GM19467 (cell line): ENCODE results near the gene MRPL49.
"Not testable (repeated sequence)": the region's sequence is repeated elsewhere in the genome, so short reads cannot be mapped to it uniquely, and the experiment has no call there.

ENCODE experiments used
- ATAC-seq: cut with Tn5 transposase; IDR thresholded peaks from one replicate; pipeline ENCODE4 v1.9.1; 2021; ENCODE audit warnings: mild to moderate bottlenecking, moderate library complexity; ENCODE audit not compliant: unreplicated experiment

Gene MRPL49

GRCh38 chr11:65160643-65161042 is 38.5 kb downstream of the MRPL49 start:
- ATAC-seq = no peak

GRCh38 chr11:65163684-65164083 is 41.6 kb downstream of the MRPL49 start:
- ATAC-seq = no peak

- ATAC-seq = no peak
Observed at GRCh38 chr11:65165410-65166317, 43.5 kb downstream of the MRPL49 start.

GRCh38 chr11:65166893-65167292 is 44.8 kb downstream of the MRPL49 start:
- ATAC-seq = no peak

- no peak for ATAC-seq
Observed at GRCh38 chr11:65167656-65168055, 45.5 kb downstream of the MRPL49 start.

- no peak for ATAC-seq
Observed at GRCh38 chr11:65169164-65169641, 47.1 kb downstream of the MRPL49 start.

- ATAC-seq = no peak
Observed at GRCh38 chr11:65170058-65170534, 48.0 kb downstream of the MRPL49 start, which contains the start of gene SPDYC. Gene SPDYC, plus strand, starts transcription at chr11:65170233. Its CDS starts 1,125 bp downstream, at chr11:65171358.

- no peak for ATAC-seq
Observed at GRCh38 chr11:65172600-65172999, 50.5 kb downstream of the MRPL49 start.

GRCh38 chr11:65174571-65175010 is 52.5 kb downstream of the MRPL49 start:
- ATAC-seq = not testable (repeated sequence)
